AG09319 (cell line): ENCODE results near the gene MYH15.

ENCODE experiments used
- DNase-seq: peaks from one replicate; pipeline ENCODE4 v3.0.0-alpha.2; 2010; ENCODE audit warnings: low read depth; ENCODE audit errors: extremely low read depth
- TF ChIP-seq, protein P1 (sequence below): IDR thresholded peaks from 2 replicates; pipeline ENCODE4 v1.5.1; 2011; ENCODE audit warnings: low read depth, mild to moderate bottlenecking, inconsistent platforms, low read length, moderate library complexity

The MYH15 gene

DNA sequence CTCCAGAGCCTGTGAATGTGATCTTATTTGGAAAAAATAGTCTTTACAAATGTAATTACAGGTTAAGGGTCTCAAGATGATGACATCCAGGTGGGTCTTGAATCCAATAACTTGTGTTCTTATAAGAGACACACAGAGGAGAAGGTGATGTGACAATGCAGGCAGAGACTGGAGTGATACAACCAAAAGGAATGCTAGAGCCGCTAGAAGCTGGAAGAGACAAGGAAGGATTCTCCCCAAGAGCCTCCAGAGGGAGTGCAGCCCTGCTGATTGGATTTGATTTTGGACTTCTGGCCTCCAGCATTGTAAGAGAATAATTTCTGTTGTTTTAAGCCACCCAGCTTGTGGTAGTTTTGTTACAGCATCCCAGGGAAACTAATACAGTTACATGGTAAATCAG, 9.7 kb downstream of the MYH15 start:
- TF ChIP-seq, protein P1, sequence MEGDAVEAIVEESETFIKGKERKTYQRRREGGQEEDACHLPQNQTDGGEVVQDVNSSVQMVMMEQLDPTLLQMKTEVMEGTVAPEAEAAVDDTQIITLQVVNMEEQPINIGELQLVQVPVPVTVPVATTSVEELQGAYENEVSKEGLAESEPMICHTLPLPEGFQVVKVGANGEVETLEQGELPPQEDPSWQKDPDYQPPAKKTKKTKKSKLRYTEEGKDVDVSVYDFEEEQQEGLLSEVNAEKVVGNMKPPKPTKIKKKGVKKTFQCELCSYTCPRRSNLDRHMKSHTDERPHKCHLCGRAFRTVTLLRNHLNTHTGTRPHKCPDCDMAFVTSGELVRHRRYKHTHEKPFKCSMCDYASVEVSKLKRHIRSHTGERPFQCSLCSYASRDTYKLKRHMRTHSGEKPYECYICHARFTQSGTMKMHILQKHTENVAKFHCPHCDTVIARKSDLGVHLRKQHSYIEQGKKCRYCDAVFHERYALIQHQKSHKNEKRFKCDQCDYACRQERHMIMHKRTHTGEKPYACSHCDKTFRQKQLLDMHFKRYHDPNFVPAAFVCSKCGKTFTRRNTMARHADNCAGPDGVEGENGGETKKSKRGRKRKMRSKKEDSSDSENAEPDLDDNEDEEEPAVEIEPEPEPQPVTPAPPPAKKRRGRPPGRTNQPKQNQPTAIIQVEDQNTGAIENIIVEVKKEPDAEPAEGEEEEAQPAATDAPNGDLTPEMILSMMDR, result no peak
- no peak for DNase-seq

DNA sequence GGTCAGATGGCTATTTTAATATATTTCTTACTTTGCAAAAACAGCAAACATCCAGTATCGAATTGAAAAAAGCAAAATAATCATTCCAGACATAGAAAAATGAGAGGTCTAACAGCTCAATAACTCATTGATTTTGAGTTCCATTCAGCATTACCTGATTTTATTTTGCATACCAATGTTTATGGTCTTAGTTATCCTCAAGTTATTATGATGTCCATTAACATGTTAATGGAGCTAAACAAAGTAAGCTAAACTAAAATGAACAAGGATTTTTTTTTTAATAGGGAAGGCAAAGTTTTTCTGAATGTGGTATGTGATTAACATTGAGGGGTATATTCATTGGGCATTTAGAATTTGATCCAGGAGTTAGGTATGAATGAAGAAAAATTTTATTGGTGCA, 13.1 kb downstream of the MYH15 start:
- no peak for DNase-seq

DNA sequence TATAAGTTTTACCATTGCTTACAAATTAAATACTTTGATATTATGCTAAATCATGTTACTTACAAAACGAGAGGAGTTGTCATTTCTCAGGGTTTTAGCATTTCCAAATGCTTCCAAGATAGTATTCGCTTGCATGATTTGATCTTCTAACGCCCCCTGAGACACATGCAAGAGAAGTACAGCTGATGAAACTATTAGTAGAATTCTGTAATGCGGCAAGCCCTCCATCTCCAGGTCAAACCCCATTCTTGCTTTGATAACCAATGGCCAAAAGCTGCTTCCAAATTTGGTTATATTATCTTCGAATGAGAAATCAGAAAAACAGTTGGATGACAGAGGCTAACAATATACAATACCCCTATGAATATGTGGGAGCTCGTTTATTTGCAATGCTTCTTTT, 14.7 kb downstream of the MYH15 start:
- TF ChIP-seq, protein P1, result no peak
- DNase-seq, result no peak

More for the DNA sequence above, 13.1 kb downstream of the MYH15 start:
- TF ChIP-seq, protein P1, result no peak

DNA sequence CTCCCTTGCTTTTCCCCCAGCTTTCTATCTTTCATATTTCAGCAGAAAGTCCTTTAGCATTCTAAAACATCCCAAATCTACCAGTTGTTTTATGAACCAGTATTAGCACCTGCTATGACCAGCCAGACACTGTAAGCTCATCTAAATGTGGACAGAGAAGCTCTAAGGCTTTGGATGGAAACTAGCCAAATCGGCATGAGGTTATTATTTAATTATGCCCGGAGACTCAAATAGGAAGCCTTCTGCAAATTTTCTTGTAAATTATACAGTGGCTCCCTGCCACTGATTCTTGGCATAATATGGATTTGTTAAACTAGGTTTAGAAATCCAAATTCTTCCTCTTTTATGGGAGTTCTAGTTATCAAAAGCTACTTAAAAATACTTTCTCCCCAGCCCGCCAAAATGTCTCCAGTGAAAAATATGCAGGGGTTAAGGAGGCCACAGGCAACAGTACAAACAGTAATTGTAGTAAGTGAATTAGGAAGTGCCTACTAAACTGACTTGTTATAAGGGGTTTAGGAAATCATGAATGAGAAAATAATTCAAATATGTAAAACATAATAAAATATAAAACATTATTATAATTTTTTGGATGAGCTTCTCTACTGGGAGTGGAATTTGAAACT, 15.4 kb downstream of the MYH15 start:
- no peak for DNase-seq
- TF ChIP-seq, protein P1, result no peak

DNA sequence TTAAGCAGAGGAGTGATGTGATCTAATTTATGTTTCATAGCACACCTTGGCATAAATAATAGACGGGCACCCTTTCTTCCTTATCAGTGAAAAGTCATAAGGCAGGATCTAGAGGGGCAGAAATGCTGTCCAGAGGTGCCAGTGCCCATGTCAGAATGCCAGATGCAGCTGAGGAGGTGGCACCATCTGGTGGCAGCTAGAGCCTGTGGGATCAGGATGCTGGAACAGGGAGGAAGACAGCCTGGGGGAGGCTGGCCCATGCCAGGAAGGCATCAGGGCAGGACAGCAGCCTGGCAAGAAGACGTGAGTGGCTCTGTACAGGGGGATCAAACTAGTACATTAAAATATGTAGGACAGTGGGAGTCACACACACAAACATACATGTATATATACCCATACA, 16.5 kb downstream of the MYH15 start:
- DNase-seq, result no peak
- TF ChIP-seq, protein P1, result peak; percentile 20

DNA sequence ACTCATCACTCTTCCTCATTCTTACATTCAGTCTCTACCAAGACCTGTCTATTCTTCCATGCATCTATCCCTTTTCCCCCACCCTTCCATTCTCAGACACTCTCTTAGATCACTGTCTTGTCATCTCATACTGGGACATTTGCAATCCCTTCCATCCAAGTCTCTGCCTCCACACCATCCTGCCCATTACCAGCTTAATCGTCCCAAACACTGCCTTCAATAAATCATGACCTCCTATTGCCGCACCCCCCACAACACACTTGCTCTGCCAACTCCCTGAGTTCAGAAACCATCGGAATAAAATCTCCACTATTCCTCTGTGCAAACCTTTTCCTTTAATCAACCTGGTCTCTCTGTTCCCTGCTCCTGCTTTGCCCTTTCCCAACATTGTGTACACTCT, 18.9 kb downstream of the MYH15 start:
- TF ChIP-seq, protein P1, result no peak
- DNase-seq, result no peak

DNA sequence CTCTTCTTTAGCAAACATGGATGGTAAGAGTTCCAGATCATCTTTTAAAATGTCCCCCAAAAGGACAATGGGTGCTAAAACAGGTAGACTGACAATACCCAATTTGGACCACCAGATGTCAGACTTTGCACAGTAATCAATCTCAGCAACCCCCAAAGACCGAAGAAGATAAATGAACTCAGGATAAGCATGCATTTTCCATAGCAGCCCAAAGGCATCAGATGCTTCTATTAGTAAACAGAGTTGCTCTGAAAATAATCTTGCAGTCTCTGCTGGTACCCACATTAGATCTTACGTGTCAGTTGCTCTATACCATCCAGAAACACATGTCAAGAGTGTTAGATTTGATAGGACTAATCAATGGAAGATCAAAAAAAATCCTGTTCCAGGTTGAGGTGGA, 20.6 kb downstream of the MYH15 start:
- no peak for DNase-seq
- TF ChIP-seq, protein P1, result peak; percentile 69
